ENCODE results near the gene FFAR3.

Gene FFAR3

GRCh38 chr19:35337097-35337983 lies 20.9 kb upstream of the FFAR3 start:
- no peak overlapping the region for H3K27ac Mint-ChIP-seq
- peaks cover 0 to under 1% of the 10 kb centered on the region in 2 donors for H3K4me1 Mint-ChIP-seq (ENCODE audit: low read depth in 2 of 2)
- DNase-seq (no peak), ATAC-seq (replicated peaks) (no peak)
- no peak overlapping the region for H3K4me3 Mint-ChIP-seq
- H3K36me3 Mint-ChIP-seq (ENCODE audit: insufficient read depth), result peaks cover 5% of the 10 kb centered on the region
- H3K27me3 Mint-ChIP-seq, result peaks cover 56 to 69% of the 10 kb centered on the region in 2 donors
- no peaks in the 10 kb centered on the region for H3K9me3 Mint-ChIP-seq

GRCh38 chr19:35337984-35338296 lies 20.3 kb upstream of the FFAR3 start:
- ATAC-seq (replicated peaks) (no peak), DNase-seq (no peak)
- peaks cover 54 to 69% of the 10 kb centered on the region in 2 donors for H3K27me3 Mint-ChIP-seq
- no peak overlapping the region for H3K4me3 Mint-ChIP-seq
- no peaks in the 10 kb centered on the region for H3K9me3 Mint-ChIP-seq
- peaks cover 0 to 1% of the 10 kb centered on the region in 2 donors for H3K4me1 Mint-ChIP-seq (ENCODE audit: low read depth in 2 of 2)
- H3K36me3 Mint-ChIP-seq (ENCODE audit: insufficient read depth), result peaks cover 5% of the 10 kb centered on the region
- H3K27ac Mint-ChIP-seq, result no peak overlapping the region

GRCh38 chr19:35340431-35340830 lies 17.8 kb upstream of the FFAR3 start:
- Mint-ChIP-seq H3K36me3 (ENCODE audit: insufficient read depth) (peaks cover 5% of the 10 kb centered on the region), H3K4me3 (no peak overlapping the region), H3K27me3 (peaks cover 37 to 58% of the 10 kb centered on the region in 2 donors), H3K9me3 (no peaks in the 10 kb centered on the region), H3K4me1 (ENCODE audit: low read depth in 2 of 2) (peaks cover 0 to 1% of the 10 kb centered on the region in 2 donors), H3K27ac (no peak overlapping the region)
- DNase-seq (no peak), ATAC-seq (replicated peaks) (no peak)

- Mint-ChIP-seq H3K36me3 (ENCODE audit: insufficient read depth) (peaks cover 10% of the 10 kb centered on the region), H3K4me1 (ENCODE audit: low read depth in 2 of 2) (peaks cover 1 to 4% of the 10 kb centered on the region in 2 donors), H3K4me3 (no peak overlapping the region), H3K9me3 (no peaks in the 10 kb centered on the region), H3K27me3 (peaks cover 36 to 59% of the 10 kb centered on the region in 2 donors), H3K27ac (no peak overlapping the region)
- ATAC-seq (replicated peaks), result no peak
- no peak for DNase-seq
Measured at GRCh38 chr19:35341006-35341405, 17.3 kb upstream of the FFAR3 start.

GRCh38 chr19:35341565-35342225 lies 16.6 kb upstream of the FFAR3 start:
- DNase-seq, result no peak
- Mint-ChIP-seq H3K27me3 (peaks cover 33 to 60% of the 10 kb centered on the region in 2 donors), H3K4me1 (ENCODE audit: low read depth in 2 of 2) (peaks cover 7 to 11% of the 10 kb centered on the region in 2 donors), H3K4me3 (no peak overlapping the region), H3K36me3 (ENCODE audit: insufficient read depth) (peaks cover 17% of the 10 kb centered on the region), H3K27ac (no peak overlapping the region), H3K9me3 (no peaks in the 10 kb centered on the region)
- no peak for ATAC-seq (replicated peaks)

GRCh38 chr19:35342430-35342829 lies 15.8 kb upstream of the FFAR3 start:
- no peak overlapping the region for H3K4me3 Mint-ChIP-seq
- peaks cover 15 to 18% of the 10 kb centered on the region in 2 donors for H3K4me1 Mint-ChIP-seq (ENCODE audit: low read depth in 2 of 2)
- no peaks in the 10 kb centered on the region for H3K9me3 Mint-ChIP-seq
- H3K27me3 Mint-ChIP-seq, result peaks cover 31 to 60% of the 10 kb centered on the region in 2 donors
- ATAC-seq (replicated peaks) (no peak), DNase-seq (no peak)
- H3K27ac Mint-ChIP-seq, result no peak overlapping the region
- H3K36me3 Mint-ChIP-seq (ENCODE audit: insufficient read depth), result peaks cover 22% of the 10 kb centered on the region

GRCh38 chr19:35344511-35345031 lies 13.7 kb upstream of the FFAR3 start:
- Mint-ChIP-seq H3K27me3 (peaks cover 27 to 65% of the 10 kb centered on the region in 2 donors), H3K36me3 (ENCODE audit: insufficient read depth) (peaks cover 22% of the 10 kb centered on the region), H3K4me1 (ENCODE audit: low read depth in 2 of 2) (peaks cover 18 to 24% of the 10 kb centered on the region in 2 donors), H3K27ac (peak overlapping the region in 1 of 2 donors; percentile 42), H3K4me3 (no peak overlapping the region), H3K9me3 (no peaks in the 10 kb centered on the region)
- DNase-seq, result no peak
- no peak for ATAC-seq (replicated peaks)

GRCh38 chr19:35345671-35346111 lies 12.6 kb upstream of the FFAR3 start:
- H3K27ac Mint-ChIP-seq, result peak overlapping the region in 1 of 2 donors; percentile 89
- ATAC-seq (replicated peaks) (no peak), DNase-seq (no peak)
- no peaks in the 10 kb centered on the region for H3K9me3 Mint-ChIP-seq
- H3K27me3 Mint-ChIP-seq, result peaks cover 23 to 68% of the 10 kb centered on the region in 2 donors
- peaks cover 18 to 24% of the 10 kb centered on the region in 2 donors for H3K4me1 Mint-ChIP-seq (ENCODE audit: low read depth in 2 of 2)
- peaks cover 22% of the 10 kb centered on the region for H3K36me3 Mint-ChIP-seq (ENCODE audit: insufficient read depth)
- H3K4me3 Mint-ChIP-seq, result peak overlapping the region in 1 of 2 donors; percentile 24

- peaks cover 22% of the 10 kb centered on the region for H3K36me3 Mint-ChIP-seq (ENCODE audit: insufficient read depth)
- H3K27ac Mint-ChIP-seq, result peak overlapping the region; percentile 57 to 89
- H3K4me1 Mint-ChIP-seq (ENCODE audit: low read depth in 2 of 2), result peaks cover 18 to 24% of the 10 kb centered on the region in 2 donors
- peak; percentile 79 for ATAC-seq (replicated peaks)
- peak; percentile 46 to 61 (median 60) for DNase-seq
- H3K4me3 Mint-ChIP-seq, result peak overlapping the region; percentile 47 to 69
- peaks cover 26 to 61% of the 10 kb centered on the region in 2 donors for H3K27me3 Mint-ChIP-seq
- H3K9me3 Mint-ChIP-seq, result no peaks in the 10 kb centered on the region
Measured at GRCh38 chr19:35346193-35347052, 11.8 kb upstream of the FFAR3 start.

GRCh38 chr19:35347171-35347929 lies 10.9 kb upstream of the FFAR3 start, which contains the start of gene FFAR1:
Gene FFAR1, plus strand, starts transcription at chr19:35347902. Its CDS starts 3,650 bp downstream, at chr19:35351552.
- peak; percentile 68 for ATAC-seq (replicated peaks)
- Mint-ChIP-seq H3K36me3 (ENCODE audit: insufficient read depth) (peaks cover 22% of the 10 kb centered on the region), H3K27me3 (peaks cover 22 to 57% of the 10 kb centered on the region in 2 donors), H3K4me1 (ENCODE audit: low read depth in 2 of 2) (peaks cover 18 to 23% of the 10 kb centered on the region in 2 donors), H3K27ac (peak within 1 kb of the TSS; percentile 57 to 89), H3K9me3 (no peaks in the 10 kb centered on the region), H3K4me3 (peak within 1 kb of the TSS; percentile 47 to 69)
- peak in 2 of 3 experiments; percentile 20 to 30 for DNase-seq

- peak overlapping the region in 1 of 2 donors; percentile 69 for H3K4me3 Mint-ChIP-seq
- H3K27me3 Mint-ChIP-seq, result peaks cover 18 to 56% of the 10 kb centered on the region in 2 donors
- H3K4me1 Mint-ChIP-seq (ENCODE audit: low read depth in 2 of 2), result peaks cover 22 to 26% of the 10 kb centered on the region in 2 donors
- peak overlapping the region in 1 of 2 donors; percentile 89 for H3K27ac Mint-ChIP-seq
- H3K9me3 Mint-ChIP-seq, result no peaks in the 10 kb centered on the region
- ATAC-seq (replicated peaks) (no peak), DNase-seq (no peak)
- H3K36me3 Mint-ChIP-seq (ENCODE audit: insufficient read depth), result peaks cover 22% of the 10 kb centered on the region
Measured at GRCh38 chr19:35347930-35348298, 10.3 kb upstream of the FFAR3 start.

- Mint-ChIP-seq H3K27me3 (peaks cover 14 to 49% of the 10 kb centered on the region in 2 donors), H3K27ac (no peak overlapping the region), H3K4me3 (no peak overlapping the region), H3K4me1 (ENCODE audit: low read depth in 2 of 2) (peaks cover 22 to 28% of the 10 kb centered on the region in 2 donors), H3K36me3 (ENCODE audit: insufficient read depth) (peaks cover 22% of the 10 kb centered on the region), H3K9me3 (no peaks in the 10 kb centered on the region)
- no peak for ATAC-seq (replicated peaks)
- DNase-seq, result no peak
Measured at GRCh38 chr19:35348911-35349611, 9.2 kb upstream of the FFAR3 start.
